Activated CD8-positive, alpha-beta memory T cell treated with anti-CD3 and anti-CD28 coated beads for 36 hours (primary cell): ENCODE measurements around the gene DCLK2. TPM values are rescaled to one million over a fixed set of nuclear protein-coding genes. Genes with fewer than 3 reads are reported as not detected.
"Not testable (repeated sequence)": the region's sequence is repeated elsewhere in the genome, so short reads cannot be mapped to it uniquely, and the experiment has no call there.

ENCODE experiments used
- CTCF ChIA-PET: fragments of 350-600 bp; sonication (Branson Sonifier 250); formaldehyde crosslinking; loops from one replicate; lab custom pipeline; 2021; ENCODE audit warnings: antibody characterized with exemption; lab: Charles Lee
- POLR2A ChIA-PET: fragments of 350-600 bp; sonication (Branson Sonifier 250); formaldehyde crosslinking; loops from one replicate; lab custom pipeline; 2021; ENCODE audit warnings: antibody characterized with exemption; lab: Charles Lee
- total RNA-seq, 2 experiments: library from RNA; stranded (reverse); gene quantifications; one replicate each; pipeline ENCODE4 v1.2.3, GENCODE V29; 2021

The DCLK2 gene
- total RNA-seq, 2 experiments from 2014 or later, result not detected

GRCh38 chr4:150140774-150141400 lies 62.6 kb downstream of the DCLK2 start:
- POLR2A ChIA-PET, result no interaction called here

GRCh38 chr4:150141756-150142155 lies 63.5 kb downstream of the DCLK2 start:
- POLR2A ChIA-PET, result no interaction called here
- CTCF ChIA-PET, result no interaction called here

More at GRCh38 chr4:150140774-150141400, 62.6 kb downstream of the DCLK2 start:
- CTCF ChIA-PET, result no interaction called here

GRCh38 chr4:150142831-150143230 lies 64.6 kb downstream of the DCLK2 start:
- ChIA-PET POLR2A (no interaction called here), CTCF (no interaction called here)

GRCh38 chr4:150145090-150145945 lies 67.1 kb downstream of the DCLK2 start:
- ChIA-PET POLR2A (no interaction called here), CTCF (no interaction called here)

- POLR2A ChIA-PET, result no interaction called here
Observed at GRCh38 chr4:150145946-150146340, 67.7 kb downstream of the DCLK2 start.

GRCh38 chr4:150149381-150149780 lies 71.1 kb downstream of the DCLK2 start:
- POLR2A ChIA-PET, result no interaction called here
- CTCF ChIA-PET, result no interaction called here

More at GRCh38 chr4:150145946-150146340, 67.7 kb downstream of the DCLK2 start:
- CTCF ChIA-PET, result no interaction called here

- POLR2A ChIA-PET, result no interaction called here
Observed at GRCh38 chr4:150150629-150151062, 72.4 kb downstream of the DCLK2 start.

GRCh38 chr4:150152766-150153165 lies 74.5 kb downstream of the DCLK2 start:
- CTCF ChIA-PET, result no interaction called here
- POLR2A ChIA-PET, result no interaction called here

More at GRCh38 chr4:150150629-150151062, 72.4 kb downstream of the DCLK2 start:
- CTCF ChIA-PET, result no interaction called here

GRCh38 chr4:150155391-150155790 lies 77.1 kb downstream of the DCLK2 start:
- ChIA-PET POLR2A (no interaction called here), CTCF (no interaction called here)

- CTCF ChIA-PET, result no interaction called here
- POLR2A ChIA-PET, result no interaction called here
Observed at GRCh38 chr4:150156543-150156942, 78.3 kb downstream of the DCLK2 start.

GRCh38 chr4:150158041-150158440 lies 79.8 kb downstream of the DCLK2 start:
- ChIA-PET POLR2A (no interaction called here), CTCF (no interaction called here)

- POLR2A ChIA-PET, result no interaction called here
- CTCF ChIA-PET, result no interaction called here
Observed at GRCh38 chr4:150160473-150160872, 82.2 kb downstream of the DCLK2 start.

GRCh38 chr4:150161109-150161508 lies 82.9 kb downstream of the DCLK2 start:
- ChIA-PET POLR2A (no interaction called here), CTCF (no interaction called here)

GRCh38 chr4:150162020-150162419 lies 83.8 kb downstream of the DCLK2 start:
- POLR2A ChIA-PET, CTCF ChIA-PET: not testable (repeated sequence)

GRCh38 chr4:150164055-150164454 lies 85.8 kb downstream of the DCLK2 start:
- ChIA-PET CTCF (no interaction called here), POLR2A (no interaction called here)

GRCh38 chr4:150164956-150165629 lies 86.8 kb downstream of the DCLK2 start:
- CTCF ChIA-PET, result no interaction called here
- POLR2A ChIA-PET, result no interaction called here

GRCh38 chr4:150167054-150167453 lies 88.8 kb downstream of the DCLK2 start:
- CTCF ChIA-PET, result no interaction called here
- POLR2A ChIA-PET, result no interaction called here

- CTCF ChIA-PET, result no interaction called here
- POLR2A ChIA-PET, result no interaction called here
Observed at GRCh38 chr4:150173432-150173861, 95.2 kb downstream of the DCLK2 start.

GRCh38 chr4:150173982-150174398 lies 95.7 kb downstream of the DCLK2 start:
- ChIA-PET CTCF (no interaction called here), POLR2A (no interaction called here)

- ChIA-PET POLR2A (no interaction called here), CTCF (no interaction called here)
Observed at GRCh38 chr4:150176547-150176946, 98.3 kb downstream of the DCLK2 start.
